HepG2 (cell line): ENCODE results near the gene CAPN9. TPM values are rescaled to one million over a fixed set of nuclear protein-coding genes. Genes with fewer than 3 reads are reported as not detected.

ENCODE experiments used
- EP300 ChIP-seq, 3 experiments: sonication (generic) in 1 of 3; formaldehyde crosslinking in 1 of 3; IDR thresholded peaks; 2 replicates each; pipeline versions ENCODE4 v1.5.1 to v1.6.1; 2011 to 2020; ENCODE audit warnings: low read depth in 2 of 3, low read length in 2 of 3, borderline replicate concordance in 1 of 3, improper control_type of control experiment in 1 of 3, mild to moderate bottlenecking in 1 of 3, missing genetic modification reagents in 1 of 3, moderate library complexity in 1 of 3
- FOXK2 ChIP-seq: fragments of 450-650 bp; IDR thresholded peaks from 2 replicates; pipeline ENCODE4 v1.6.1; 2016
- HNF4A ChIP-seq: sonication (generic); formaldehyde crosslinking; IDR thresholded peaks from 2 replicates; pipeline ENCODE4 v1.4.0; 2020; ENCODE audit warnings: missing genetic modification reagents
- JUND ChIP-seq: sonication (generic); formaldehyde crosslinking; IDR thresholded peaks from 2 replicates; pipeline ENCODE4 v1.8.0; 2022; ENCODE audit warnings: mild to moderate bottlenecking, missing genetic modification reagents
- MXD4 ChIP-seq: IDR thresholded peaks from 2 replicates; pipeline ENCODE4 v1.6.1; 2016; ENCODE audit warnings: mild to moderate bottlenecking, missing biosample characterization, missing genetic modification reagents
- NFE2L2 ChIP-seq: fragments of 150-350 bp; IDR thresholded peaks from 2 replicates; pipeline ENCODE4 v1.6.1; 2014; ENCODE audit warnings: low read length
- NKX3-1 ChIP-seq: sonication (generic); formaldehyde crosslinking; IDR thresholded peaks from 2 replicates; pipeline ENCODE4 v1.5.0; 2020; ENCODE audit warnings: missing genetic modification reagents
- NR1H2 ChIP-seq: sonication (generic); formaldehyde crosslinking; IDR thresholded peaks from 2 replicates; pipeline ENCODE4 v1.8.1; 2022; ENCODE audit warnings: low read depth, missing genetic modification reagents, borderline replicate concordance
- SRY ChIP-seq: sonication (generic); formaldehyde crosslinking; IDR thresholded peaks from 2 replicates; pipeline ENCODE4 v1.8.0; 2022; ENCODE audit warnings: mild to moderate bottlenecking, missing genetic modification reagents
- STAG1 ChIP-seq: sonication (generic); formaldehyde crosslinking; IDR thresholded peaks from 2 replicates; pipeline ENCODE4 v1.4.0; 2020; ENCODE audit warnings: missing genetic modification reagents
- TAF15 ChIP-seq: fragments of 200-400 bp; formaldehyde crosslinking; IDR thresholded peaks from one replicate; pipeline ENCODE4 v1.6.1; 2018; ENCODE audit warnings: mild to moderate bottlenecking, low read depth, low read length; ENCODE audit not compliant: poor library complexity, severe bottlenecking
- TBP ChIP-seq: sonication (generic); formaldehyde crosslinking; IDR thresholded peaks from 2 replicates; pipeline ENCODE4 v1.5.0; 2020; ENCODE audit warnings: missing genetic modification reagents
- TCF12 ChIP-seq, 2 experiments: fragments of 450-650 bp in 1 of 2; sonication (generic) in 1 of 2; formaldehyde crosslinking in 1 of 2; IDR thresholded peaks; 2 replicates each; pipeline versions ENCODE4 v1.6.1 to v1.8.0; 2017 to 2022; ENCODE audit warnings: antibody characterized with exemption in 1 of 2, mild to moderate bottlenecking in 1 of 2, missing genetic modification reagents in 1 of 2, moderate library complexity in 1 of 2
- TEAD2 ChIP-seq: sonication (generic); formaldehyde crosslinking; IDR thresholded peaks from 2 replicates; pipeline ENCODE4 v1.9.0; 2021; ENCODE audit warnings: missing genetic modification reagents
- THAP9 ChIP-seq: sonication (generic); formaldehyde crosslinking; IDR thresholded peaks from 2 replicates; pipeline ENCODE4; 2020; ENCODE audit warnings: missing genetic modification reagents, mild to moderate bottlenecking, borderline replicate concordance
- ZNF292 ChIP-seq: sonication (generic); formaldehyde crosslinking; IDR thresholded peaks from 2 replicates; pipeline ENCODE4 v1.8.1; 2022; ENCODE audit warnings: mild to moderate bottlenecking, low read depth, missing genetic modification reagents, borderline replicate concordance
- ZNF556 ChIP-seq: sonication (generic); formaldehyde crosslinking; IDR thresholded peaks from 2 replicates; pipeline ENCODE4 v1.4.0; 2020; ENCODE audit warnings: mild to moderate bottlenecking, missing genetic modification reagents, borderline replicate concordance
- polyA plus RNA-seq, 8 experiments: library from polyadenylated mRNA; depleted of rRNA in 3 of 8; stranded (reverse) in 7 of 8; unstranded in 1 of 8; fragments of >200 nt; fragmentation: Illumina TruSeq in 4 of 8; extraction: Trizol in 4 of 8; gene quantifications; 2 replicates each; pipeline versions ENCODE4 v1.2.1 to v1.2.3, GENCODE V29; 2011 to 2016; ENCODE audit warnings: low read depth in 4 of 8, missing spikeins in 1 of 8, mixed read lengths in 1 of 8; ENCODE audit not compliant: insufficient read depth in 1 of 8
- total RNA-seq, 5 experiments: library from RNA; depleted of rRNA; stranded (reverse); fragments of >200 nt; fragmentation: Illumina TruSeq; extraction: Trizol; gene quantifications; 2 replicates each; pipeline ENCODE4 v1.2.3, GENCODE V29; 2016; ENCODE audit warnings: low read depth in 1 of 5
- TF ChIP-seq, protein P1 (sequence below): sonication (generic); formaldehyde crosslinking; IDR thresholded peaks from 2 replicates; pipeline ENCODE4 v1.4.0; 2020; ENCODE audit warnings: mild to moderate bottlenecking, missing genetic modification reagents
- TF ChIP-seq, protein P2 (sequence below): sonication (generic); formaldehyde crosslinking; IDR thresholded peaks from 2 replicates; pipeline ENCODE4 v1.4.0; 2020; ENCODE audit warnings: mild to moderate bottlenecking, low read depth, missing genetic modification reagents
- TF ChIP-seq, protein P3 (sequence below): sonication (generic); formaldehyde crosslinking; IDR thresholded peaks from 2 replicates; pipeline ENCODE4 v1.4.0; 2020; ENCODE audit warnings: mild to moderate bottlenecking, missing genetic modification reagents

Gene CAPN9
- total and polyA plus RNA-seq, 2 of the 13 experiments (the other 11 are each of a cell fraction or from before 2014, with no cell fraction given): 0.04 to 0.31 TPM

DNA sequence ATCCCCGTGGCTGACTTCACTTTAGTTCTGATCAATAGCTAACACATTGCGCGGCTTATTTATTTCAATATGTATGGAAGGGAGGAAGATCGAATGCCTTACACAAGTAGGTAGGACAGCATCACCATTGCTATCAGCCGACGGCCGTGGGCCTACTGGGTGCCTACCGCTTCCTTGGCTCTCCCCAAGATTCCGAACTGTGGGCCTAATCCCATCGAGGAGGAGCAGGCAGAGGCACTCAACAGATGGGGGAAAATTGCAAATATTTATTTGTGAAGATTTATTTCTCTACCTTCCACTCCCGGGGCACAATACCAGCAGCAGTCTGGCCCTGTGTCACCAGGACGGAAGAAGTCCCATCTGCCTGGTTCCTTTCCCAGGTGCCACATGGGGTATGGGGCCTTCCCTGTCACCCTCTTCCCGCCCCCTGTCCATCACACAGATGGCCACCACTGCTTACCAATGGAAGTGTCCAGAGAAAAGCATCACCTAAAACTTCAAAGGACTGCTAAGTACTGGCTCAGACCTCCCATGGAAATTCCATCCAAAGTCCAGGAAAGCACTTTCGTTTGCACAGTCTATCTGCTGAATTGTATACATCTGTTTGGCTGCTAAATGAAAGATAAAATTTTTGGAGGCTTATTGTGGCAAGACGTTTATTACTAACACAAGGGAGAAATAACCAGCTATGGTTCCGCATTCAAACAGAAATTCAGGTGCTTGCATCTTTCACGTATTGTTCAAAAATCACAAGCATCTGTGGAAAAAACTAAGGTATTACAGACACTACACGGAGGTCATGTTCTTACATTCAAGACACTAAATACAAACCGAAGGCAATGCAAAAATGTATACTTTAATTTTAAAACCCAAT lies 45.1 kb upstream of the CAPN9 start (continued):
- TF ChIP-seq THAP9 (no peak), TBP (no peak), TEAD2 (no peak), JUND (no peak), NKX3-1 (peak; percentile 29; the same call in 1 of the 2 replicates), NR1H2 (CRISPR knock-in tag) (no peak), TAF15 (no peak), FOXK2 (no peak), HNF4A (CRISPR knock-in tag) (peak; percentile 85), SRY (CRISPR knock-in tag) (no peak), NFE2L2 (no peak), ZNF556 (CRISPR knock-in tag) (no peak), ZNF292 (CRISPR knock-in tag) (no peak), EP300 (IDR thresholded peaks at IDR 0.05; ENCODE audit: low read depth in 2 of 2, low read length in 2 of 2) (peak; percentile 18 to 79; a peak in 2 of 4 replicates), EP300 (CRISPR knock-in tag; IDR thresholded peaks at IDR 0.05; ENCODE audit: borderline replicate concordance) (no peak; the same call in 1 of the 2 replicates), MXD4 (CRISPR knock-in tag) (no peak), STAG1 (CRISPR knock-in tag) (no peak), TCF12 (IDR thresholded peaks at IDR 0.05) (no peak), TCF12 (CRISPR knock-in tag; IDR thresholded peaks at IDR 0.05) (no peak)
- TF ChIP-seq, protein P1, sequence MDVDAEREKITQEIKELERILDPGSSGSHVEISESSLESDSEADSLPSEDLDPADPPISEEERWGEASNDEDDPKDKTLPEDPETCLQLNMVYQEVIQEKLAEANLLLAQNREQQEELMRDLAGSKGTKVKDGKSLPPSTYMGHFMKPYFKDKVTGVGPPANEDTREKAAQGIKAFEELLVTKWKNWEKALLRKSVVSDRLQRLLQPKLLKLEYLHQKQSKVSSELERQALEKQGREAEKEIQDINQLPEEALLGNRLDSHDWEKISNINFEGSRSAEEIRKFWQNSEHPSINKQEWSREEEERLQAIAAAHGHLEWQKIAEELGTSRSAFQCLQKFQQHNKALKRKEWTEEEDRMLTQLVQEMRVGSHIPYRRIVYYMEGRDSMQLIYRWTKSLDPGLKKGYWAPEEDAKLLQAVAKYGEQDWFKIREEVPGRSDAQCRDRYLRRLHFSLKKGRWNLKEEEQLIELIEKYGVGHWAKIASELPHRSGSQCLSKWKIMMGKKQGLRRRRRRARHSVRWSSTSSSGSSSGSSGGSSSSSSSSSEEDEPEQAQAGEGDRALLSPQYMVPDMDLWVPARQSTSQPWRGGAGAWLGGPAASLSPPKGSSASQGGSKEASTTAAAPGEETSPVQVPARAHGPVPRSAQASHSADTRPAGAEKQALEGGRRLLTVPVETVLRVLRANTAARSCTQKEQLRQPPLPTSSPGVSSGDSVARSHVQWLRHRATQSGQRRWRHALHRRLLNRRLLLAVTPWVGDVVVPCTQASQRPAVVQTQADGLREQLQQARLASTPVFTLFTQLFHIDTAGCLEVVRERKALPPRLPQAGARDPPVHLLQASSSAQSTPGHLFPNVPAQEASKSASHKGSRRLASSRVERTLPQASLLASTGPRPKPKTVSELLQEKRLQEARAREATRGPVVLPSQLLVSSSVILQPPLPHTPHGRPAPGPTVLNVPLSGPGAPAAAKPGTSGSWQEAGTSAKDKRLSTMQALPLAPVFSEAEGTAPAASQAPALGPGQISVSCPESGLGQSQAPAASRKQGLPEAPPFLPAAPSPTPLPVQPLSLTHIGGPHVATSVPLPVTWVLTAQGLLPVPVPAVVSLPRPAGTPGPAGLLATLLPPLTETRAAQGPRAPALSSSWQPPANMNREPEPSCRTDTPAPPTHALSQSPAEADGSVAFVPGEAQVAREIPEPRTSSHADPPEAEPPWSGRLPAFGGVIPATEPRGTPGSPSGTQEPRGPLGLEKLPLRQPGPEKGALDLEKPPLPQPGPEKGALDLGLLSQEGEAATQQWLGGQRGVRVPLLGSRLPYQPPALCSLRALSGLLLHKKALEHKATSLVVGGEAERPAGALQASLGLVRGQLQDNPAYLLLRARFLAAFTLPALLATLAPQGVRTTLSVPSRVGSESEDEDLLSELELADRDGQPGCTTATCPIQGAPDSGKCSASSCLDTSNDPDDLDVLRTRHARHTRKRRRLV (CRISPR knock-in tag): no peak
- TF ChIP-seq, protein P2, sequence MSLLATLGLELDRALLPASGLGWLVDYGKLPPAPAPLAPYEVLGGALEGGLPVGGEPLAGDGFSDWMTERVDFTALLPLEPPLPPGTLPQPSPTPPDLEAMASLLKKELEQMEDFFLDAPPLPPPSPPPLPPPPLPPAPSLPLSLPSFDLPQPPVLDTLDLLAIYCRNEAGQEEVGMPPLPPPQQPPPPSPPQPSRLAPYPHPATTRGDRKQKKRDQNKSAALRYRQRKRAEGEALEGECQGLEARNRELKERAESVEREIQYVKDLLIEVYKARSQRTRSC (CRISPR knock-in tag): no peak
- TF ChIP-seq, protein P3, sequence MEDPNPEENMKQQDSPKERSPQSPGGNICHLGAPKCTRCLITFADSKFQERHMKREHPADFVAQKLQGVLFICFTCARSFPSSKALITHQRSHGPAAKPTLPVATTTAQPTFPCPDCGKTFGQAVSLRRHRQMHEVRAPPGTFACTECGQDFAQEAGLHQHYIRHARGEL (CRISPR knock-in tag): no peak
